Testis (tissue), 2 donors: ENCODE results near the gene IFNA16.

Source experiments
- POLR2A ChIP-seq: fragments of 450-650 bp; IDR thresholded peaks from one replicate; pipeline ENCODE4 v1.6.1; 2017; ENCODE audit warnings: antibody characterized with exemption, mild to moderate bottlenecking, moderate library complexity
- TF ChIP-seq, protein P1 (sequence below), 3 experiments: fragments of 450-650 bp in 2 of 3; fragments of 200-600 bp in 1 of 3; sonication (generic) in 1 of 3; IDR thresholded peaks; one replicate each; pipeline ENCODE4 v1.5.1; 2016 to 2019; ENCODE audit warnings: antibody characterized with exemption in 3 of 3, mild to moderate bottlenecking in 2 of 3, moderate library complexity in 1 of 3

DNA sequence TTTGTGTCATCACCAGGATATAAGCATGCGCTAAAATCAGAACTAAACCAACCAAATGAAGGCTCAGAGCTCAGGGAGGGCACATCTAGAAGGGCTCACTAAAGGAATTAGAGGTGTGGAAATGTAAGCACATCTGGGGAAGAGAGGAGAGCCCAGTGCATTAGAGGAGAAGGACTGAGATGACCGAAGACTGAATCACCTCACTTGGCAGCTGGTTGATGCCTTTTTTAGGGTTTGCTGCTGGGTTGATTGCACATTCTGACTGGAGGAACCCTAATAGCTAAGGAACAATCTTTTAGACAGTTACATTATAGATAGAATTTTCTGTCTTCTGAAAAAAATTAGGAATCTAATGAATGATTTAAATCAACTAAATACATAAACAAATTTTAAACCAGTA, 42.4 kb downstream of the IFNA16 start:
- TF ChIP-seq, protein P1, sequence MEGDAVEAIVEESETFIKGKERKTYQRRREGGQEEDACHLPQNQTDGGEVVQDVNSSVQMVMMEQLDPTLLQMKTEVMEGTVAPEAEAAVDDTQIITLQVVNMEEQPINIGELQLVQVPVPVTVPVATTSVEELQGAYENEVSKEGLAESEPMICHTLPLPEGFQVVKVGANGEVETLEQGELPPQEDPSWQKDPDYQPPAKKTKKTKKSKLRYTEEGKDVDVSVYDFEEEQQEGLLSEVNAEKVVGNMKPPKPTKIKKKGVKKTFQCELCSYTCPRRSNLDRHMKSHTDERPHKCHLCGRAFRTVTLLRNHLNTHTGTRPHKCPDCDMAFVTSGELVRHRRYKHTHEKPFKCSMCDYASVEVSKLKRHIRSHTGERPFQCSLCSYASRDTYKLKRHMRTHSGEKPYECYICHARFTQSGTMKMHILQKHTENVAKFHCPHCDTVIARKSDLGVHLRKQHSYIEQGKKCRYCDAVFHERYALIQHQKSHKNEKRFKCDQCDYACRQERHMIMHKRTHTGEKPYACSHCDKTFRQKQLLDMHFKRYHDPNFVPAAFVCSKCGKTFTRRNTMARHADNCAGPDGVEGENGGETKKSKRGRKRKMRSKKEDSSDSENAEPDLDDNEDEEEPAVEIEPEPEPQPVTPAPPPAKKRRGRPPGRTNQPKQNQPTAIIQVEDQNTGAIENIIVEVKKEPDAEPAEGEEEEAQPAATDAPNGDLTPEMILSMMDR (IDR thresholded peaks at IDR 0.05) = no peak
- TF ChIP-seq POLR2A = no peak
